GM06990 (cell line): ENCODE measurements around the gene ANXA2.

Experiments
- DNase-seq: peaks from one replicate; pipeline ENCODE4 v3.0.0-alpha.2; 2011; ENCODE audit not compliant: insufficient read length; ENCODE audit errors: extremely low read depth
- H3K27me3 ChIP-seq: replicated peaks from 2 replicates; pipeline ENCODE4 v1.6.0; 2011; ENCODE audit warnings: low read length; ENCODE audit not compliant: control insufficient read depth, insufficient read depth
- H3K36me3 ChIP-seq: 2 replicates; pipeline ENCODE4 v1.5.1; 2011; ENCODE audit warnings: low read length; ENCODE audit not compliant: control insufficient read depth, insufficient read depth
- H3K4me3 ChIP-seq: replicated peaks from 2 replicates; pipeline ENCODE4 v1.5.1; 2011; ENCODE audit warnings: low read depth, mild to moderate bottlenecking, control low read depth, low read length
- CTCF ChIP-seq: IDR thresholded peaks from 2 replicates; pipeline ENCODE4 v1.5.1; 2011; ENCODE audit warnings: low read length, control low read depth, mild to moderate bottlenecking, inconsistent platforms; ENCODE audit not compliant: insufficient read depth, poor library complexity, severe bottlenecking

Gene ANXA2

GRCh38 chr15:60379525-60380274 lies 18.1 kb downstream of the ANXA2 start:
- Histone ChIP-seq H3K4me3 (no peak overlapping the region), H3K27me3 (no peaks in the 10 kb centered on the region), H3K36me3 (peaks cover 21% of the 10 kb centered on the region)
- no peak for DNase-seq
- TF ChIP-seq CTCF, result no peak

GRCh38 chr15:60379185-60379524 lies 18.6 kb downstream of the ANXA2 start:
- Histone ChIP-seq H3K27me3 (no peaks in the 10 kb centered on the region), H3K36me3 (peaks cover 21% of the 10 kb centered on the region), H3K4me3 (no peak overlapping the region)
- no peak for DNase-seq
- no peak for TF ChIP-seq CTCF

- no peak for DNase-seq
- Histone ChIP-seq H3K27me3 (no peaks in the 10 kb centered on the region), H3K4me3 (no peak overlapping the region), H3K36me3 (peaks cover 19% of the 10 kb centered on the region)
- no peak for TF ChIP-seq CTCF
Measured at GRCh38 chr15:60376677-60377095, 21.1 kb downstream of the ANXA2 start.

- DNase-seq, result no peak
- Histone ChIP-seq H3K36me3 (peaks cover 17% of the 10 kb centered on the region), H3K4me3 (no peak overlapping the region), H3K27me3 (no peaks in the 10 kb centered on the region)
- no peak for TF ChIP-seq CTCF
Measured at GRCh38 chr15:60375306-60375705, 22.5 kb downstream of the ANXA2 start.

- no peak for DNase-seq
Measured at GRCh38 chr15:60374628-60375081, 23.1 kb downstream of the ANXA2 start.

More at GRCh38 chr15:60374628-60375081, 23.1 kb downstream of the ANXA2 start:
- Histone ChIP-seq H3K36me3 (peaks cover 15% of the 10 kb centered on the region), H3K27me3 (no peaks in the 10 kb centered on the region), H3K4me3 (no peak overlapping the region)
- no peak for TF ChIP-seq CTCF
